Tongue (tissue), 2 donors: ENCODE measurements around the gene ATP1A4. TPM values are rescaled to one million over a fixed set of nuclear protein-coding genes. Genes with fewer than 3 reads are reported as not detected.
A peak's percentile ranks its signal among the peaks of the same experiment; 100 is the strongest.

Experiments
- DNase-seq: peaks from one replicate; pipeline ENCODE4 v3.0.0-alpha.2; 2015
- total RNA-seq: library from RNA; depleted of rRNA; stranded (reverse); fragments of >200 nt; gene quantifications from one replicate; pipeline ENCODE4 v1.2.3, GENCODE V29; 2014

Gene ATP1A4
- total RNA-seq, 1 donor from 2014 or later: 0.62 TPM

GRCh38 chr1:160178731-160179130, 27.3 kb downstream of the ATP1A4 start:
- DNase-seq: no peak

DNA sequence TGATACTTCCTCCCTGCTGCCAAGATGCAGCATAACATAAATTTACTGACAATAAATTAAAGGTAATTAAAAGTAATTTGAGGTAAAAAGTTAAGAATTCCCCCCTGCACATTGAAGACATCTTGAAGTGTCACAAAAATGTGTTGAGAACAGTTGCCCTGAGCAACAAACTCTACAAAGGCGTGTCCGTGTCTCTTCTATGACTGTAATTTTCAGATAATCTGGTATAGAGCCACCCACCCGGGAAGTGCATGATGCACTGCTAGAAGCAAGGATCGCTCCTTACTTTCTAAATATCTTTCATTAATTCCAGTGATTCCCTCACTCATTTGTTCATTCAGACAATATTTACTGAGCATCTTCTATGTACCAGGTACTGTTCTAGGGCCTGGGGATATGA, 27.9 kb downstream of the ATP1A4 start:
- DNase-seq: no peak

GRCh38 chr1:160186246-160186645, 34.8 kb downstream of the ATP1A4 start:
- DNase-seq: no peak

GRCh38 chr1:160186729-160187128, 35.3 kb downstream of the ATP1A4 start:
- DNase-seq: no peak

DNA sequence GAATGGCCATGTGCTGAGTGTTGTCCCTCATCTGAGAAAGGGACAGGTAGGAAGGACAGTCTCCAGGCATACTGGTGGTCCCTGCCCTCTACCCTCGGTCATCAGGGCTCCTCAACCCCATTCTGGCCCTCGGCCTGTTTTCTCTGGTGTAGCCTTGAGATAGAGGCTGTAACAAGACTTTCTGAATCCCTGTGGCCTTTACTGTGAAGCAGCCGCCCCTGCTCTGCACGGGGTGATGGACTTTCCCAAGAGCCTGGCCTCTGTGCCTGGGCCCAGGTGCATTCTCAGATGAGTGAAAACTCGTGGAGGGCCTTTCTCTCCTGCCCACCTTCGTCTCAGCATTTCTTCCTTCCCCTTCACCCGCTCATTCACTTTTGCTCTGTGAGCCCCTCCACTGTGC, 36.0 kb downstream of the ATP1A4 start:
- DNase-seq: no peak

GRCh38 chr1:160188341-160188740, 36.9 kb downstream of the ATP1A4 start:
- no peak for DNase-seq

DNA sequence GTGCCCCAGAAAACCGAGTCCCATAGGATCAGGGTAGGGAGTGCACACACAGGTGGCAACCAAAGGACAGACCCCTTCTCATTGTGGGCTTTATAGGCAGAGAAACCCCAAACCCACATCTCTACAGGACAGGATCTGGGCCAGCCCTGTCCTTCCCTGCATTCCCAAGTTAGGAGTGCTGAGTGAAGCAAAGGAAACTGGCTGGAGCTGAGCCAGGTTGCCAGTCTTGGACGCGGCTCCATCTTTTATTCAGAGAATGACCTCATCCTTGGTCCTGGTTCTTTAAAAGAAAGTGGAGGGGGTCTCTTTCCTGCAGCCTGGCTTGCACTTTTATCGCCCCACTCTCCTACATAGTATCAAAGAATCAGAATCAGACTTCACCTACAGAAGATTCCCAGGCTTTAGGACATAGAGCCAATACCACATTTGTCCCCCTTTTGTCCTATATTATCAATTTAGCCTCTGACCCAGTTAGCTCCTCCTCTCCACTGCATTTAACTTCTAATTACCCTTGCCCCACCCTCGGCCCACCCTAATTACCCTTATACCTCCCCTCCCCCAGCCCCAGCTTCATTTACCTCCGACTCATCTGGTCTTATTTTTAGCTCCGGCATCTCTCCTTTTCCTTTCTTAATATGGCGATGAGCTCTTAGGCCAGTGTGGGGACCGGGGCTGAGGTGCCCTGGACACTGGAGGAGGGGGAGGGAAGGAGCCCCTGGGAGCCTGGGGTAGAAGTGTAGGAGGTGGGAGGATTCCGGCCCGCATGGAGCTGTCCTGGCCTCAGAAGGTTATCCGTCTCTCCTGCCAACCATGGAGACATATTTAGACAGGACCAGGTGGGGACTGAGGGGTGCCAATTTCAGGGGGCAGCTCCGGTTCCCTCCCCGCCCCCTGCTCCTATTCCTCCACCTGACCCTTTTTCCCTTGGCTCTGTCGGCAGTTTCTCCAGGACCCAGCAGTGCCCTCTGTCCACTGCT, 38.5 kb downstream of the ATP1A4 start, which contains the start of gene CASQ1:
TSS of gene CASQ1 (plus strand) at position 927 of the 977 bp plus-strand sequence. CDS start 177 bp downstream, outside the sequence.
- peak; percentile 81 for DNase-seq

DNA sequence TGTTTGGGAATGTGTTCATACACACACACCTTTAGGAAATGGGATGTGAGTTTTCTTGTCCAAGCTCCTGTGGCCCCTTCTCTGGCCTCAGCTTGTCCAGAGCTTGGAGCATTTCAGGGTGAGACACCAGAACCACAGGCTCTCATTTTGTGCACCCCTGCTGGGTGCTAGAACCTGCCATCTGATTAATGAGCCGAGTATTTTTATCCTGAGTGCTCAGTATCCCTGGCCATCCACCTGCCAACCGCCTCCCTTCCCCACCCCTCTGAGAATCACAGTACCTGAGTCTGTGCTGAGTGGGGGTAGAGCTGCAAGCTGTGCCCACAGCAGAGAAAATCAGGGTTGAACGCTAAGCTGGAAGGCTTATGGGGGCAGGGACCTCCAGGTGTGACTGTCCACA, 40.4 kb downstream of the ATP1A4 start:
- no peak for DNase-seq

DNA sequence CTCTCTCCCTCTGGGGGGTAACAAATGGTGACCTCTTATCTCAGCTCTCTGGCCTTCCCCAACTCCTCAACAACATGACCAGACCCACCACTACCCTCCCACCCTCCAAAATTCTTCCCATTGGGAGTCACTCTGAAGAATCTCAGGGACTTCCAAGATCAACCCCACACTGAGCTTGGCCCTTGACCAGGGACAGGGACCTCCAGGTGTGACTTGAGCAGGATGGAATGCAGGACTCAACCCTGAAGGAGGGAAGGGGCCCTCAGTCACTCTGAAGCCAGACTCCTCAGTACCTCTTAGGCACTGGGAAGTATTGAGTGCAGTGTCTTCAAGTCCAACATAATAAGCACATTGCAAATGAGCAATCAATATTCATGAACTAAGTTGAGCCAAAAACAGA, 40.8 kb downstream of the ATP1A4 start:
- DNase-seq: no peak

- peak; percentile 96 for DNase-seq
Observed at GRCh38 chr1:160193091-160193819, 41.9 kb downstream of the ATP1A4 start.

DNA sequence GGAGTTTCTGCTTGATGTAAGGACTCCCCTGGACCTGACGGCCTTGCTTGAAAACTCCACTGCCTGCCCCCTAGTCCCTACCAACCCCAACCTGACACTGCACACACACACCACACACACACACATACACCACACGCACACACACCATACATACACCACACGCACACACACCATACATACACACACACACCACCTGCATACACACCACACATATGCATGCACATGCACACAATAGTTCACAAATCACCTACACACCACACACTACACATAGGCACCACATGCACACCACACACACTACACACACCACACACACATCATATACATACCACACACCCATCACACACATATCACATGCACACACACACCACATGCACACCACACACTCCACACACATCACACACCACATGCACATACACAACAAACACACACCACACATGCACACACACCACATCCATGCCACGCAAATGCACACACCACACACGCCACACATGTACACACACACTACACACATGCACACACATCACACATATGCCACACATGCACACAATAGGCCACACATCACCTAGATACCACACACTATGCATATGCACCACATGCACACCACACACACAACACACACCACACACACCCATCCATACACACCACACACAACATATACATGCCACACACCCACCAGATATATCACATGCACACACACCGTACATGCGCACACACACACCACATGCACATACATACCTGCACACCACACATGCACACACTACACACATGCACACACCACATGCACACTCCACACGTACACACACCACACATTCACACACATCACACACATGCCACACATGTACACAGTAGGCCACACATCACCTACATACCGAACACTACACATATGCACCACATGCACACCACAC, 42.7 kb downstream of the ATP1A4 start:
- no peak for DNase-seq

- no peak for DNase-seq
Observed at GRCh38 chr1:160194737-160195059, 43.3 kb downstream of the ATP1A4 start.

DNA sequence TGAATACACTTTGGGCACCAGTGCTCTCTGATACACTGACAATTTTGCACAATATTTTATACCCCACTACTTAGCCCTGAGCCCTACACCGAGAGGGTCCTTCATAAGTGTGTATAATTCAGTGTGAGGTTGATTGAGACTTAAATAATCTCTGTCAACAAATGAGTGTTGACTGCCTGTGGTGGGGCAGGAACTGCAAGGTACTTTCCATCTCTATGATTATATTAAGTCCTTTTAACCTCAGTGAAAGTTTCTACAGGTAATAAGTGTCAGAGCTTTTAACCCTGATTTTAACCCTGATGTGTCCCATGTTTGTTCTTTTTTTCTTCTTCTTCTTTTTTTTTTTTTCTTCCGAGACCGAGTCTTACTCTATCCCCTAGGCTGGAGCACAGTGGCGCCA, 44.7 kb downstream of the ATP1A4 start:
- DNase-seq: no peak

DNA sequence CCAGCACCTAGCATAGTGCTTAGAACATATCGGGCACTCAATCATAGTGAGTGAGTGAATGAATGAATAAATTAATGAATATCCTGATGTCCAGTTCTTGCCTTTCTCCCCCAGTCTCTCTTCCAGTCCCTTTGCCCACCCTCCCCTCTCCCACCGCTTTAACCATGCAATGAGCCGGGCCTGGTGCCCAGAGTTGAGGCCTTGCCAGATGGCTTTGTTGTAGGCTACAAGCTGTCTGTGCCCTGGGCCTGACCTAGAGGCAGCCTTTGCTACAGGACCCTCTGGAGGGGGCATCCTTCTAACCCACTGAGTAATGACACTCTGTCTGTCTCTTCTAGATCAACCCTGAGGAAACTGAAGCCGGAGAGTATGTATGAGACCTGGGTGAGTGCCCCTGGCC, 45.8 kb downstream of the ATP1A4 start:
- peak; percentile 54 for DNase-seq

DNA sequence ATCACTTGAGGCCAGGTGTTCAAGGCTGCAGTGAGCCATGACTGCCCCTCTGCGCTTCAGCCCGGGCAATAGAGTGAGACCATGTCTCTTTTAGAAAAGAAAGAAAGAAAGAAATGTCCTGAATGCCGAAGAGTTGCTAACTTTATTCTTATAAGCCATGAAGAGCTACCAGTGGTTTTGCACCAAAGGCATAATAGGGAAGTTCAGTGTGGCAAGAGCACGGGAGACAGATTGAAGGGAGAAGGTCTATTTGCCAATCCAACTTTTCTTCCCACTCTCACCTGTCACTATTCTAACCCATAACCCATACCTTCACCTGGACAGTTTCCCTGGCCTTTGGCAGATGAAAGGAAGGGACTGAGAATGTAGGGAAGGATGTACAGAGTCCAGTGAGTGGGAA, 49.4 kb downstream of the ATP1A4 start:
- no peak for DNase-seq

- DNase-seq: no peak
Observed at GRCh38 chr1:160204526-160205241, 53.3 kb downstream of the ATP1A4 start.

- peak; percentile 90 for DNase-seq
Observed at GRCh38 chr1:160205242-160206035, 54.0 kb downstream of the ATP1A4 start, which contains the start of gene PEA15. TSS of gene PEA15 (plus strand) at chr1:160205384. CDS start at chr1:160211545, 6,161 bp downstream.

DNA sequence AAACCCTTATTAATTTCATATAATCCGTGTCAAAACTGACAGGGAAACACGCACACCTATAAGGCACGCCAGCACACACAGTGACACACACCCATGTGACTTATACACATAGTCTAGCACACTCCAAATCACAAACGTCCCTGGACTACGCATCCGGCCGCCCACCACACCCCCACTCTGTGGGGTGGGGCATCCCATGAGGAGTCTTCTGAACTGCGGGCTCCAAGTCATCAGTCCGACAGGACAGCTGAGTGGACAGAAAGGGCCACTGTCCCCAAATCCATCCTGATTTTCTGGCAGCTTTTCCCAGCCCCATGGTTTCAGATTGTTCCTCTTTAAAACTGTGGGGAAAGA, 54.6 kb downstream of the ATP1A4 start:
- peak; percentile 60 for DNase-seq

DNA sequence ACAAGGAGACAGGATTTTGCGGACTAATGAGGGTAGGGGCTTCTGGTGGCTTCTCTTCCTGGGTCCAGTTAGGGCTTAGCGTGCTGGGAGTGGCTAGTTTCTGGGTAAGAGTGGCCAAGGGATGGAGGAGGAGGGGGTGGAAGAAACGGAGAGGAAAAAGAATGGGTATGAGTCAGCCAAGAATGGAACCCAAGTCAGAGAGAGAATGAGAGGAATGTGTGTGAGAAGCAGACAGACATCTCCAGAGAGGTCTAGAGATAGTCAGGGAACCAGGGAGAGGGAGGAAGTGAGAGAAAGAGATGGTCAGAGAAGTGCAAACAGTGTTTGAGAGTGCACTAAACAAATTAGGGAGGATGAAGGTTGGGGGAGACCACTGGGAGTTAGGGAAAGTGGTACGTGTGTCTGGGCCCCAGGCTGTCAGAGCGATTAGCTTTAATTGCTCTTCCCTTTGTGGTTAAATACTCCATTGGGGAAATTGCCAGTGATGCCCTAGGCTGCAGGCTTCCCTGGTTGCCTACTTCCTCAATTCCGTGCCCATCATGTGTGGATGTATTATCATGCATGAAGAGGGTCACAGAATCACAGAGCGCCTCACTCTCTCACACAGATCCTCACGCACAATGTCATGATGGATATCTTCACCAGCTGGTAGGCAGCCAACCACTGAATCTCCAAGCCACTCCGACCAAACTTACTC, 55.2 kb downstream of the ATP1A4 start:
- DNase-seq: no peak

DNA sequence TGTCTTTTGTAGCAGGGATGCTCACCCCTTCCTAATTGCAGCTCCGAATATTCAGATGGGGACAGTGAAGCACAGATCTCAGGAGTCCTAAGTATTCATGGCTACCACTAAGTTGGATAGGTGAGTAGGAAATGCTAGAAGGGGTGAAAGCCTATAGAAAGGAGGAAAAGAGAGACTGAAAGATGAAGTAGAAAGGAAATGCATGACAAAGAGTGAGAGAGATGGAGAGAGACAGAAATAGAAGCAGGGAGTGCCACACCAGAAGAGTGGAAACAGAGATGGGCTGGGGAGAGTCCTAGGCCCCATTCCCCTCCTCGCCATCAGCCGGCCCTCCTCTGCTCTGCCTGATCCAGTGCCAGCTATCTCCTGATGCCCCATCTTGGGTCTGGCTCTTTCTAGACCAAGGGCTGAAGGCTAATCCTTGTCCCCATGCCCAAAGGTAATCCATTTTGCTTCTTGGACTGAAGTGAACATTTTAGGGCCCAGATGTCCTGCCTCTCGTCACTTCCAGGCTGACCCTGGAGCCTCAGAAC, 55.8 kb downstream of the ATP1A4 start:
- DNase-seq: no peak
